A549 (cell line): ENCODE data around the gene FRAT2. TPM values are rescaled to one million over a fixed set of nuclear protein-coding genes. Genes with fewer than 3 reads are reported as not detected.

ENCODE experiments used
- ATAC-seq, 2 experiments: fragments of 200-7000 bp in 1 of 2; fragments of >200 bp in 1 of 2; cut with Nextera tagmentation in 1 of 2; cut with Tn5 transposase in 1 of 2; 3 replicates each; pipeline versions ENCODE4 v1.8.0 to v1.9.1; 2018 to 2020; ENCODE audit warnings: mild to moderate bottlenecking in 1 of 2, moderate library complexity in 1 of 2
- CTCF ChIA-PET: fragments of 300-600 bp; sonication (Branson Sonifier 250); formaldehyde crosslinking; extraction: SDS; loops from one replicate; lab custom pipeline; 2021; ENCODE audit warnings: antibody characterized with exemption, inconsistent platforms; lab: Yijun Ruan, JAX
- POLR2A ChIA-PET: fragments of 350-600 bp; formaldehyde crosslinking; extraction: SDS; loops from one replicate; lab custom pipeline; 2021; ENCODE audit warnings: antibody characterized with exemption, inconsistent platforms; lab: Yijun Ruan, JAX
- DNase-seq, 2 experiments: peaks; one replicate each; pipeline versions ENCODE4 v3.0.0 to v3.0.0-alpha.2; 2011 to 2016; ENCODE audit warnings: low read depth in 1 of 2, low spot score in 1 of 2
- FAIRE-seq: peaks from 2 replicates; lab custom pipeline; 2011; peaks lifted over from hg19 to GRCh38; lab: Jason Lieb, UNC
- H3K27ac ChIP-seq, 2 experiments: fragments of >200 bp; sonication (Bioruptor Twin); formaldehyde crosslinking; 3 replicates each; pipeline ENCODE4 v1.5.1; 2016 to 2017
- H3K4me1 ChIP-seq: fragments of >200 bp; sonication (Bioruptor Twin); formaldehyde crosslinking; 3 replicates; pipeline ENCODE4 v1.6.1; 2016
- H3K4me2 ChIP-seq: fragments of >200 bp; sonication (Bioruptor Twin); formaldehyde crosslinking; 3 replicates; pipeline ENCODE4 v1.6.1; 2016
- H3K4me3 ChIP-seq: fragments of >200 bp; sonication (Bioruptor Twin); formaldehyde crosslinking; 3 replicates; pipeline ENCODE4 v1.5.1; 2016
- H3K9me3 ChIP-seq: fragments of >200 bp; sonication (Bioruptor Twin); formaldehyde crosslinking; 3 replicates; pipeline ENCODE4 v1.6.1; 2016
- CBX2 ChIP-seq: fragments of 200-600 bp; sonication (generic); IDR thresholded peaks from 2 replicates; pipeline ENCODE4 v1.6.1; 2016; ENCODE audit warnings: low read depth, mild to moderate bottlenecking, borderline replicate concordance
- CEBPB ChIP-seq, 2 experiments: fragments of >200 bp in 1 of 2; sonication (Bioruptor Twin) in 1 of 2; formaldehyde crosslinking in 1 of 2; IDR thresholded peaks; 2 replicates each; pipeline ENCODE4 v1.6.1; 2012 to 2016
- EHF ChIP-seq: fragments of 250-450 bp; sonication (Bioruptor Pico); IDR thresholded peaks from 2 replicates; pipeline ENCODE4 v1.5.0; 2020; ENCODE audit warnings: mild to moderate bottlenecking
- FOSB ChIP-seq: fragments of 250-450 bp; sonication (Bioruptor Pico); IDR thresholded peaks from 2 replicates; pipeline ENCODE4 v1.5.0; 2020; ENCODE audit warnings: mild to moderate bottlenecking, moderate library complexity
- HDAC2 ChIP-seq: fragments of 200-600 bp; sonication (generic); IDR thresholded peaks from 2 replicates; pipeline ENCODE4 v1.6.1; 2016
- HEYL ChIP-seq: fragments of 250-450 bp; sonication (Bioruptor Pico); IDR thresholded peaks from 2 replicates; pipeline ENCODE4 v1.8.0; 2021; ENCODE audit warnings: mild to moderate bottlenecking, moderate library complexity
- HOXB13 ChIP-seq: fragments of 250-450 bp; sonication (Bioruptor Pico); IDR thresholded peaks from 2 replicates; pipeline ENCODE4 v1.5.0; 2020; ENCODE audit warnings: low read depth, mild to moderate bottlenecking, moderate library complexity
- KDM1A ChIP-seq: fragments of 200-600 bp; sonication (generic); IDR thresholded peaks from 2 replicates; pipeline ENCODE4 v1.6.1; 2016; ENCODE audit warnings: low read depth, mild to moderate bottlenecking
- MAFK ChIP-seq: fragments of 450-650 bp; IDR thresholded peaks from 2 replicates; pipeline ENCODE4 v1.6.1; 2014; ENCODE audit not compliant: partially characterized antibody
- MAZ ChIP-seq: fragments of 150-350 bp; IDR thresholded peaks from 2 replicates; pipeline ENCODE4 v1.6.1; 2014; ENCODE audit warnings: antibody characterized with exemption, low read depth, low read length, borderline replicate concordance
- PHF8 ChIP-seq: fragments of 200-600 bp; sonication (generic); IDR thresholded peaks from 2 replicates; pipeline ENCODE4 v1.6.1; 2016; ENCODE audit warnings: low read depth, mild to moderate bottlenecking, antibody characterized with exemption, moderate library complexity, borderline replicate concordance
- POLR2A ChIP-seq: IDR thresholded peaks from 2 replicates; pipeline ENCODE4 v1.6.1; 2012; ENCODE audit warnings: mild to moderate bottlenecking, low read length
- POLR2AphosphoS2 ChIP-seq: conservative IDR thresholded peaks from 2 replicates; pipeline ENCODE4 v1.6.1; 2012; ENCODE audit warnings: low read length, improper control_type of control experiment, inconsistent platforms
- RARB ChIP-seq: fragments of 250-450 bp; sonication (Bioruptor Pico); IDR thresholded peaks from 2 replicates; pipeline ENCODE4 v1.8.0; 2021; ENCODE audit warnings: mild to moderate bottlenecking, moderate library complexity
- RCOR1 ChIP-seq: fragments of 150-350 bp; IDR thresholded peaks from 2 replicates; pipeline ENCODE4 v1.6.1; 2014; ENCODE audit warnings: antibody characterized with exemption, low read length, low read depth
- RNF2 ChIP-seq: fragments of 200-600 bp; sonication (generic); IDR thresholded peaks from 2 replicates; pipeline ENCODE4 v1.6.1; 2016; ENCODE audit warnings: low read depth, mild to moderate bottlenecking, antibody characterized with exemption, moderate library complexity, borderline replicate concordance
- SREBF2 ChIP-seq: fragments of 450-650 bp; IDR thresholded peaks from 2 replicates; pipeline ENCODE4 v1.6.1; 2014; ENCODE audit warnings: mild to moderate bottlenecking, moderate library complexity
- ZNF302 ChIP-seq: fragments of 250-450 bp; sonication (Bioruptor Pico); IDR thresholded peaks from 2 replicates; pipeline ENCODE4 v1.9.0; 2021; ENCODE audit warnings: inconsistent platforms, mild to moderate bottlenecking, moderate library complexity
- WGBS: methylation state at CpG from one replicate; pipeline ENCODE4 v1.1.6; 2017; ENCODE audit errors: missing lambda C conversion rate; 5-methylcytosine and 5-hydroxymethylcytosine counted together
- polyA plus RNA-seq, 4 experiments: library from polyadenylated mRNA; depleted of rRNA in 3 of 4; stranded (reverse); fragments of >200 nt; fragmentation: RNase III in 1 of 4; extraction: RNeasy Plus Mini Kit Qiagen cat#74134 plus additional on column Dnase treatment in 1 of 4; gene quantifications; 2 replicates in 3 of 4; 3 replicates in 1 of 4; pipeline ENCODE4 v1.2.3, GENCODE V29; 2011 to 2017
- TF ChIP-seq, protein P1 (sequence below): fragments of >200 bp; sonication (Bioruptor Twin); formaldehyde crosslinking; IDR thresholded peaks from 3 replicates; pipeline ENCODE4 v1.6.1; 2016
- TF ChIP-seq, protein P2 (sequence below): IDR thresholded peaks from 2 replicates; pipeline ENCODE4 v1.6.1; 2012
- TF ChIP-seq, protein P3 (sequence below): fragments of >200 bp; sonication (Bioruptor Twin); formaldehyde crosslinking; IDR thresholded peaks from 2 replicates; pipeline ENCODE4 v1.6.1; 2016
- TF ChIP-seq, protein P4 (sequence below): fragments of >200 bp; sonication (Bioruptor Twin); formaldehyde crosslinking; IDR thresholded peaks from 3 replicates; pipeline ENCODE4 v1.5.1; 2016

The FRAT2 gene
- polyA plus RNA-seq, 2 of the 4 experiments (the other 2 are of a cell fraction), result 4.1 to 5.0 TPM

DNA sequence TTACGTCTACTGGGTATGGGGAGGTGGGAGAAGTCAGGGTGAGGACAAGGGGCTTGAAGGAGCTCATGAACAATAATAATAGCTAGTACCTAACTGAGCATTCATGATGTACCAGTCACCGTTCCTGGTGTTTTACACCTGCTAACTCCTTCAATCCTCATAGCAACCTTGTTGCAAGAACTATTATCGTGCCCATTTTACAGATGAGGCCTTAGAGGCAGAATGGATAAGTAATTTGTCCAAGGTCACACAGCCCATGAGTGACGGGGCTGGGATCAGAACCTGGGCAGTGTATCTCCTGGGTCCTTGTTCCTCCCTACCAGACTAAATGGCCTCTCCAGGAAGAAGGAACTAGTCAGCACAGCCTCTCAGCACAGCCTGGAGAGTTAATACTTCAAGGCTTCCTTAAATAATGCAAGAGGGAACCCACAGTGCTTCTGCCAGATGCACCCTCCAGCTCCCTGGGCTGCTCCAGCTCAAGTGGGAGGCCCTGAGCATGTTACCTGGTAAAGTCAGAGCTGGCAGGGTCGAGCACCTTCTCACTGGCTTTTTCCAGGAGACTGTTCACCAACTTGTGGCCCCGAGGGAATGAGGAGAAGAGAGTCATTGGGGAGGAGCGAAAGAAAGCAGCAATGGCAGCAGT is 37.8 kb upstream of the FRAT2 start:
- TF ChIP-seq HDAC2 (no peak), HEYL (CRISPR knock-in tag) (no peak), RNF2 (no peak), KDM1A (peak; percentile 75; the same call in 1 of the 2 replicates)
- no peak overlapping the region for H3K4me3 ChIP-seq
- ChIA-PET POLR2A (no interaction called here), CTCF (interaction anchor here (0.6 to 2.0 kb wide), 6 partner anchors 12 to 330 kb away, joined by 3 to 9 read pairs (median 3); no protein-coding TSS in a partner anchor)
- H3K4me2 ChIP-seq, result no peak overlapping the region
- WGBS, result 94% methylated on average over 7 of the region's 7 CpGs
- no peaks in the 10 kb centered on the region for H3K4me1 ChIP-seq
- H3K9me3 ChIP-seq, result no peaks in the 10 kb centered on the region
- H3K27ac ChIP-seq, result no peak overlapping the region
- FAIRE-seq (no peak), ATAC-seq (no peak), DNase-seq (no peak)

DNA sequence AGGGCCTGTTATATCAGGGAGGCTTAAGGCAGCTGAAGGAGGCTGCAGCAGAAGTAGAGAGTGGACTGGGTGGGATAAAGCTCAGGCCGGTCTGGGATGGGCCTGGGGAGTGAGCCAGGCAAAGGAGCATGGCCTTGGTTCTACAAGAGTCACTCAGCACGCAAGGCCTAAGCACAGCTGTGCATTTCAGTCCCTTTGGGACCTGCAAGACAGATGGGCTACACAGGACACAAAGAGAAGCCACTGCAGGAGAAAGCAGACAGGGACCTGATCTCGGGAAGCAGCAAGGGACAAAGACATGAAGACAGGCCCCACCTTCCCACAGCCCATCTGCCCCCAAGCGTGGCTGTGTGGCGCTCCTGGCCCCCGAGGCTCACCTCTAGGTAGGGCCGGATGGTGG is 37.2 kb upstream of the FRAT2 start:
- Histone ChIP-seq H3K4me3 (no peak overlapping the region), H3K9me3 (no peaks in the 10 kb centered on the region), H3K27ac (no peak overlapping the region)
- POLR2A ChIA-PET, result no interaction called here
- DNase-seq (no peak), FAIRE-seq (no peak)
- TF ChIP-seq ZNF302 (no peak), MAZ (no peak), SREBF2 (no peak), HOXB13 (no peak), EHF (CRISPR knock-in tag) (no peak), MAFK (no peak), POLR2AphosphoS2 (no peak)
- TF ChIP-seq, protein P1, sequence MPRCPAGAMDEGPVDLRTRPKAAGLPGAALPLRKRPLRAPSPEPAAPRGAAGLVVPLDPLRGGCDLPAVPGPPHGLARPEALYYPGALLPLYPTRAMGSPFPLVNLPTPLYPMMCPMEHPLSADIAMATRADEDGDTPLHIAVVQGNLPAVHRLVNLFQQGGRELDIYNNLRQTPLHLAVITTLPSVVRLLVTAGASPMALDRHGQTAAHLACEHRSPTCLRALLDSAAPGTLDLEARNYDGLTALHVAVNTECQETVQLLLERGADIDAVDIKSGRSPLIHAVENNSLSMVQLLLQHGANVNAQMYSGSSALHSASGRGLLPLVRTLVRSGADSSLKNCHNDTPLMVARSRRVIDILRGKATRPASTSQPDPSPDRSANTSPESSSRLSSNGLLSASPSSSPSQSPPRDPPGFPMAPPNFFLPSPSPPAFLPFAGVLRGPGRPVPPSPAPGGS, result no peak
- TF ChIP-seq, protein P2, sequence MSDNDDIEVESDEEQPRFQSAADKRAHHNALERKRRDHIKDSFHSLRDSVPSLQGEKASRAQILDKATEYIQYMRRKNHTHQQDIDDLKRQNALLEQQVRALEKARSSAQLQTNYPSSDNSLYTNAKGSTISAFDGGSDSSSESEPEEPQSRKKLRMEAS, result no peak
- TF ChIP-seq, protein P3, sequence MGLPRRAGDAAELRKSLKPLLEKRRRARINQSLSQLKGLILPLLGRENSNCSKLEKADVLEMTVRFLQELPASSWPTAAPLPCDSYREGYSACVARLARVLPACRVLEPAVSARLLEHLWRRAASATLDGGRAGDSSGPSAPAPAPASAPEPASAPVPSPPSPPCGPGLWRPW, result no peak
- TF ChIP-seq, all 56 proteins: peak for 0
- CTCF ChIA-PET, result interaction anchor here (1.8 to 2.0 kb wide), 2 partner anchors 12 to 93 kb away, joined by 6 to 9 read pairs; no protein-coding TSS in a partner anchor
- ATAC-seq, result peak; percentile 3 to 4; a peak in 1 of 6 replicates
- H3K4me2 ChIP-seq, result no peak overlapping the region
- 98% methylated on average over 7 of the region's 7 CpGs for WGBS
- H3K4me1 ChIP-seq, result no peaks in the 10 kb centered on the region

DNA sequence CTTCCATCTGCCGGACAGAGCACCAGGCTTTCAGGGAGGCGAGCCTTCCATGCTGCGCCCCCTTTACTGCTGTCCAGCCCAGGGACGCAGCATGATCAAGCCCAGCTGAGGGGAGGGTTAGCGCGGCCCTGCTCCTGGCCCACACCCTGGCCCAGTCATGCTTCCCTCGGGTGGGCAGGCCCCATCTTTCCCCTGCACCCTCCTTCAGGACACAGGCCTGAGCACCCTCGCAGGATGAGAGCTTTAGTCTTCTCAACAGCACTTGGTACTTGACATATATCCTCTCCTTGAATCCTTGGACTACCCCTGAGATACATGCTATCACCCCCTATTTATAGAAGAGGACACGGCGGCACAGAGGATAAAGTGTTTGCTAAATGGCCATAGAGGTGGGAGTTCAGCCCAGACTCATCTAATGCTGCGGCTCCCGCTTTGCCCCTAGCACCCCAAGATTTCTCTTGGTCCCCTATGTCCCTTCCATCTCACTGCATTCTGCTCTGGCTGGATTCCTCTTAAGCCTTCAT is 32.7 kb upstream of the FRAT2 start:
- ChIA-PET CTCF (interaction anchor here (1.4 to 1.5 kb wide), 2 partner anchors 14 to 88 kb away, joined by 3 to 4 read pairs; no protein-coding TSS in a partner anchor), POLR2A (no interaction called here)
- WGBS, result 93% methylated on average over 12 of the region's 12 CpGs
- DNase-seq (no peak), ATAC-seq (no peak), FAIRE-seq (no peak)
- Histone ChIP-seq H3K4me1 (no peaks in the 10 kb centered on the region), H3K4me3 (no peak overlapping the region), H3K4me2 (no peak overlapping the region), H3K9me3 (no peaks in the 10 kb centered on the region), H3K27ac (no peak overlapping the region)
- TF ChIP-seq PHF8 (no peak), RCOR1 (no peak), RARB (no peak), CBX2 (no peak), HEYL (CRISPR knock-in tag) (no peak), FOSB (CRISPR knock-in tag) (no peak), CEBPB (IDR thresholded peaks at IDR 0.05) (no peak), POLR2A (no peak)
- TF ChIP-seq, protein P1, result no peak
- TF ChIP-seq, protein P4, sequence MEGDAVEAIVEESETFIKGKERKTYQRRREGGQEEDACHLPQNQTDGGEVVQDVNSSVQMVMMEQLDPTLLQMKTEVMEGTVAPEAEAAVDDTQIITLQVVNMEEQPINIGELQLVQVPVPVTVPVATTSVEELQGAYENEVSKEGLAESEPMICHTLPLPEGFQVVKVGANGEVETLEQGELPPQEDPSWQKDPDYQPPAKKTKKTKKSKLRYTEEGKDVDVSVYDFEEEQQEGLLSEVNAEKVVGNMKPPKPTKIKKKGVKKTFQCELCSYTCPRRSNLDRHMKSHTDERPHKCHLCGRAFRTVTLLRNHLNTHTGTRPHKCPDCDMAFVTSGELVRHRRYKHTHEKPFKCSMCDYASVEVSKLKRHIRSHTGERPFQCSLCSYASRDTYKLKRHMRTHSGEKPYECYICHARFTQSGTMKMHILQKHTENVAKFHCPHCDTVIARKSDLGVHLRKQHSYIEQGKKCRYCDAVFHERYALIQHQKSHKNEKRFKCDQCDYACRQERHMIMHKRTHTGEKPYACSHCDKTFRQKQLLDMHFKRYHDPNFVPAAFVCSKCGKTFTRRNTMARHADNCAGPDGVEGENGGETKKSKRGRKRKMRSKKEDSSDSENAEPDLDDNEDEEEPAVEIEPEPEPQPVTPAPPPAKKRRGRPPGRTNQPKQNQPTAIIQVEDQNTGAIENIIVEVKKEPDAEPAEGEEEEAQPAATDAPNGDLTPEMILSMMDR, result no peak
